PC-3 (cell line): ENCODE results near the gene DISC1. TPM values are rescaled to one million over a fixed set of nuclear protein-coding genes. Genes with fewer than 3 reads are reported as not detected.

Experiments used
- ATAC-seq: fragments of 200-7000 bp; cut with Tn5 transposase; 2 replicates; pipeline ENCODE4 v1.9.1; 2020; ENCODE audit warnings: mild to moderate bottlenecking, moderate library complexity
- BruUV-seq: library from RNA; stranded (reverse); fragments of 400-500 nt; replicated peaks from 2 replicates; lab custom pipeline; 2021; lab: Mats Ljungman, UMichigan
- CTCF ChIA-PET: fragments of 300-600 bp; sonication (Branson Sonifier 250); formaldehyde crosslinking; loops from one replicate; lab custom pipeline; 2022; ENCODE audit warnings: antibody characterized with exemption; lab: Charles Lee
- POLR2A ChIA-PET: fragments of 300-600 bp; sonication (Branson Sonifier 250); formaldehyde crosslinking; loops from one replicate; lab custom pipeline; 2022; ENCODE audit warnings: antibody characterized with exemption; ENCODE audit not compliant: unreplicated experiment; lab: Charles Lee
- DNase-seq: peaks from one replicate; pipeline ENCODE4 v3.0.0-alpha.2; 2015
- H2AFZ ChIP-seq: fragments of 300-600 bp; sonication (generic); 2 replicates; pipeline ENCODE4 v1.6.0; 2016; ENCODE audit warnings: antibody characterized with exemption, low read length
- H3F3A ChIP-seq: fragments of 300-600 bp; sonication (generic); one replicate; pipeline ENCODE4 v1.6.0; 2017; ENCODE audit warnings: antibody characterized with exemption, low read length, control low read depth, mild to moderate bottlenecking; ENCODE audit not compliant: unreplicated experiment
- H3K27ac ChIP-seq: fragments of 300-600 bp; sonication (generic); 2 replicates; pipeline ENCODE4 v1.5.1; 2016; ENCODE audit warnings: mild to moderate bottlenecking, low read length
- H3K27me3 ChIP-seq: fragments of 300-600 bp; sonication (generic); 2 replicates; pipeline ENCODE4 v1.6.1; 2016; ENCODE audit warnings: low read length, mixed read lengths
- H3K36me3 ChIP-seq: fragments of 300-600 bp; sonication (generic); 2 replicates; pipeline ENCODE4 v1.6.1; 2016; ENCODE audit warnings: low read depth, mixed run types, low read length, mixed read lengths
- H3K4me1 ChIP-seq: fragments of 300-600 bp; sonication (generic); 2 replicates; pipeline ENCODE4 v1.5.1; 2016; ENCODE audit warnings: low read length; ENCODE audit not compliant: insufficient read depth
- H3K4me2 ChIP-seq: fragments of 300-600 bp; sonication (generic); 2 replicates; pipeline ENCODE4 v1.6.0; 2016; ENCODE audit warnings: low read length
- H3K4me3 ChIP-seq: fragments of 300-600 bp; sonication (generic); 2 replicates; pipeline ENCODE4 v1.5.1; 2016; ENCODE audit warnings: mild to moderate bottlenecking, low read length, mixed read lengths
- H3K79me2 ChIP-seq: fragments of 300-600 bp; sonication (generic); 2 replicates; pipeline ENCODE4 v1.6.1; 2017; ENCODE audit warnings: low read length, mixed read lengths
- H3K9ac ChIP-seq: fragments of 300-600 bp; sonication (generic); 2 replicates; pipeline ENCODE4 v1.6.0; 2016; ENCODE audit warnings: mild to moderate bottlenecking, low read length
- H3K9me2 ChIP-seq: fragments of 300-600 bp; sonication (generic); replicated peaks from 2 replicates; pipeline ENCODE4 v1.6.1; 2016; ENCODE audit warnings: mixed run types, low read length, mixed read lengths
- H3K9me3 ChIP-seq: fragments of 300-600 bp; sonication (generic); 2 replicates; pipeline ENCODE4 v1.6.1; 2016; ENCODE audit warnings: low read length, mixed read lengths
- H4K20me1 ChIP-seq: fragments of 300-600 bp; sonication (generic); 2 replicates; pipeline ENCODE4 v1.6.1; 2016; ENCODE audit warnings: low read length, mixed read lengths
- CTCF ChIP-seq: fragments of 300-600 bp; sonication (generic); conservative IDR thresholded peaks from 2 replicates; pipeline ENCODE4 v1.5.1; 2017; ENCODE audit warnings: antibody characterized with exemption, low read depth, mild to moderate bottlenecking, low read length
- EZH2 ChIP-seq: fragments of 300-600 bp; sonication (generic); IDR thresholded peaks from one replicate; pipeline ENCODE4 v1.6.1; 2017; ENCODE audit warnings: antibody characterized with exemption, mild to moderate bottlenecking, low read length; ENCODE audit not compliant: unreplicated experiment
- EZH2phosphoT487 ChIP-seq: fragments of 300-600 bp; sonication (generic); IDR thresholded peaks from 2 replicates; pipeline ENCODE4 v1.6.1; 2018; ENCODE audit warnings: mild to moderate bottlenecking, antibody characterized with exemption, low read length, borderline replicate concordance
- intact Hi-C: fragments of 100-400 bp; cut with micrococcal nuclease; formaldehyde crosslinking; loops from 2 replicates; pipeline ENCODE4 v1.9.0; 2023
- total RNA-seq: library from RNA; depleted of rRNA; stranded (reverse); fragments of >200 nt; gene quantifications from 2 replicates; pipeline ENCODE4 v1.2.3, GENCODE V29; 2014

DISC1 gene
- total RNA-seq, 1 experiment from 2014 or later: 3.4 TPM

GRCh38 chr1:231605149-231606100 is 21.2 kb upstream of the DISC1 start:
- Histone ChIP-seq H3K4me1 (peaks cover 24% of the 10 kb centered on the region), H3K36me3 (no peaks in the 10 kb centered on the region), H3K9me3 (no peaks in the 10 kb centered on the region), H3F3A (no peaks in the 10 kb centered on the region), H3K4me2 (no peak overlapping the region), H3K9me2 (no peaks in the 10 kb centered on the region), H3K4me3 (no peak overlapping the region), H3K27me3 (no peaks in the 10 kb centered on the region), H3K27ac (no peak overlapping the region), H3K79me2 (no peaks in the 10 kb centered on the region), H3K9ac (no peak overlapping the region), H2AFZ (no peak overlapping the region), H4K20me1 (no peaks in the 10 kb centered on the region)
- ChIA-PET CTCF (no interaction called here), POLR2A (interaction anchor here (0.7 kb wide), 1 partner anchor 284 kb away, joined by 3 read pairs; no protein-coding TSS in a partner anchor)
- TF ChIP-seq EZH2 (no peak), EZH2phosphoT487 (no peak), CTCF (no peak)
- ATAC-seq (no peak), DNase-seq (no peak)
- BruUV-seq: no TSS peak
- intact Hi-C loops: no loop called here

DNA sequence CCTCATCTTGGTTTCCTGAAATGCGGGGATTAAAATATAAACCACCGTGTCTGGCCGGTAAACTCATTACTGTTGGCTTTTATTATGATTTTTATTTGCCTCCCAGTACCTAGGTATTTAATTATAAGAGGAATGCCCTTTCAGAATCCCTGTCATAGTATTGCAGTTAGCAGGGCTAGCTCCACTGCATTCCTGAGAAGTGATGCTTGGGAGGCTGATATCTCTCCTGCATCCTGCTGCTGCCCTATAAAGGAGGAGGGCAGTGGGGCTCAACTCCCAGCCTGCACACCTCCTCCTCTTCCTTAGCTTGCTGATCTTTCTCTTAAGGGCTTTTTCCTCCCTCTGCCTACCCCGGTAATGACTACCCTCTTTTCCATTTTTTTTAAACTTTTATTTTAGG is 19.9 kb upstream of the DISC1 start:
- Histone ChIP-seq H4K20me1 (no peaks in the 10 kb centered on the region), H3K9me3 (no peaks in the 10 kb centered on the region), H3K4me3 (no peak overlapping the region), H3K4me2 (peak overlapping the region; percentile 60), H3K27me3 (no peaks in the 10 kb centered on the region), H3K4me1 (peaks cover 24% of the 10 kb centered on the region), H3F3A (no peaks in the 10 kb centered on the region), H3K27ac (no peak overlapping the region), H3K9me2 (no peaks in the 10 kb centered on the region), H3K79me2 (no peaks in the 10 kb centered on the region), H3K9ac (no peak overlapping the region), H3K36me3 (no peaks in the 10 kb centered on the region), H2AFZ (no peak overlapping the region)
- TF ChIP-seq CTCF (no peak), EZH2 (no peak), EZH2phosphoT487 (no peak)
- ChIA-PET CTCF (no interaction called here), POLR2A (interaction anchor here (0.6 kb wide), 1 partner anchor 34 kb away, joined by 3 read pairs; no protein-coding TSS in a partner anchor)
- BruUV-seq: no TSS peak
- DNase-seq (peak; percentile 88), ATAC-seq (peak; percentile 66)
- intact Hi-C loops: no loop called here

DNA sequence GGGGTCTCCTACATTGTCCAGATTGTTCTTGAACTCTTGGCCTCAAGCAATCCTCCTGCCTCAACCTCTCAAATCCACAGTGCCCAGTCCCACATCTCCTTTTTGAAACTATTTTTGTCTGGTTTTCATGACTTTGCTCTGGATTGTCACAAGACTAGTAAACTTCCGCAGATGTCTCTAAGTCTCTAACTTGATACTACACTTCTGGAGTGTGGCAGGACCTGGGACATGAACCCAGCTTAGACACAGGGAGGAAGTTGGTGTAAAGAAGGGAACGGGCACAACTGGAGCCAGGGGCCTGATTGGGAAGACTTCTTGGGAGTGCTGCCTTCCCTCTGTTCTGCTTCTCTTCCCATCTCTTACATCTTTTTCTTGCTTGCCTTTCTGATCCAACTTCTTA is 16.2 kb upstream of the DISC1 start:
- Histone ChIP-seq H3K4me1 (peaks cover 14% of the 10 kb centered on the region), H3K9me3 (no peaks in the 10 kb centered on the region), H3K9me2 (0 out of 2 replicates have a peak, but pooled peaks cover 4% of the 10 kb centered on the region), H3F3A (no peaks in the 10 kb centered on the region), H3K79me2 (no peaks in the 10 kb centered on the region), H2AFZ (no peak overlapping the region), H3K27me3 (no peaks in the 10 kb centered on the region), H3K36me3 (no peaks in the 10 kb centered on the region), H3K4me3 (no peak overlapping the region), H3K9ac (no peak overlapping the region), H3K4me2 (no peak overlapping the region), H3K27ac (no peak overlapping the region), H4K20me1 (no peaks in the 10 kb centered on the region)
- POLR2A ChIA-PET: no interaction called here
- CTCF ChIA-PET: no interaction called here
- intact Hi-C loops: no loop called here
- ATAC-seq (no peak), DNase-seq (no peak)
- no TSS peak for BruUV-seq
- TF ChIP-seq EZH2phosphoT487 (no peak), CTCF (no peak), EZH2 (no peak)
